H9 (cell line): ENCODE measurements around the gene TMEM59. TPM values are rescaled to one million over a fixed set of nuclear protein-coding genes. Genes with fewer than 3 reads are reported as not detected.

Experiments
- DNase-seq: peaks from one replicate; pipeline ENCODE4 v3.0.0-alpha.2; 2017
- H2AFZ ChIP-seq: one replicate; pipeline ENCODE4 v1.6.1; 2013; ENCODE audit warnings: mild to moderate bottlenecking, low read length, control low read depth, moderate library complexity
- H2AK5ac ChIP-seq: 2 replicates; pipeline ENCODE4 v1.6.1; 2013; ENCODE audit warnings: low read length, control low read depth, mixed read lengths; ENCODE audit not compliant: insufficient read length
- H2BK120ac ChIP-seq: one replicate; pipeline ENCODE4 v1.6.1; 2013; ENCODE audit warnings: low read depth, mild to moderate bottlenecking, low read length, control low read depth, inconsistent platforms; ENCODE audit not compliant: poor library complexity, severe bottlenecking
- H2BK12ac ChIP-seq: 2 replicates; pipeline ENCODE4 v1.6.1; 2013; ENCODE audit warnings: low read length, control low read depth, mixed read lengths, low read depth; ENCODE audit not compliant: insufficient read length
- H2BK15ac ChIP-seq: 2 replicates; pipeline ENCODE4 v1.6.1; 2013; ENCODE audit warnings: low read depth, low read length, control low read depth
- H2BK20ac ChIP-seq: one replicate; pipeline ENCODE4 v1.6.1; 2013; ENCODE audit warnings: low read depth, mild to moderate bottlenecking, low read length, control low read depth, inconsistent platforms; ENCODE audit not compliant: poor library complexity, severe bottlenecking
- H2BK5ac ChIP-seq: 2 replicates; pipeline ENCODE4 v1.6.1; 2013; ENCODE audit warnings: low read length, control low read depth, mixed read lengths; ENCODE audit not compliant: insufficient read length
- H3K14ac ChIP-seq: 2 replicates; pipeline ENCODE4 v1.6.1; 2013; ENCODE audit warnings: low read length, control low read depth; ENCODE audit not compliant: insufficient read depth
- H3K18ac ChIP-seq: 2 replicates; pipeline ENCODE4 v1.6.1; 2013; ENCODE audit warnings: low read depth, mild to moderate bottlenecking, mixed read lengths, low read length, control low read depth; ENCODE audit not compliant: insufficient read length
- H3K23ac ChIP-seq: 2 replicates; pipeline ENCODE4 v1.6.1; 2013; ENCODE audit warnings: low read length, control low read depth, mixed read lengths, low read depth; ENCODE audit not compliant: insufficient read length
- H3K23me2 ChIP-seq: 2 replicates; pipeline ENCODE4 v1.6.1; 2013; ENCODE audit warnings: low read depth, mild to moderate bottlenecking, mixed read lengths, low read length, control low read depth; ENCODE audit not compliant: insufficient read length, poor library complexity, severe bottlenecking
- H3K27ac ChIP-seq: 2 replicates; pipeline ENCODE4 v1.5.1; 2013; ENCODE audit warnings: low read length, control low read depth, mixed read lengths, low read depth; ENCODE audit not compliant: insufficient read length
- H3K27me3 ChIP-seq: 2 replicates; pipeline ENCODE4 v1.6.1; 2013; ENCODE audit warnings: low read length, control low read depth, inconsistent platforms; ENCODE audit not compliant: insufficient read depth
- H3K4ac ChIP-seq: 2 replicates; pipeline ENCODE4 v1.6.1; 2013; ENCODE audit warnings: low read depth, mild to moderate bottlenecking, control low read depth, inconsistent platforms, low read length, moderate library complexity
- H3K4me1 ChIP-seq: 2 replicates; pipeline ENCODE4 v1.6.1; 2013; ENCODE audit warnings: low read length, control low read depth, inconsistent platforms; ENCODE audit not compliant: insufficient read depth
- H3K4me2 ChIP-seq: 2 replicates; pipeline ENCODE4 v1.6.1; 2013; ENCODE audit warnings: low read length, control low read depth, mixed read lengths; ENCODE audit not compliant: insufficient read length, insufficient read depth
- H3K56ac ChIP-seq: 2 replicates; pipeline ENCODE4 v1.6.1; 2013; ENCODE audit warnings: low read depth, mild to moderate bottlenecking, mixed read lengths, low read length, control low read depth; ENCODE audit not compliant: insufficient read length
- H3K79me1 ChIP-seq: 2 replicates; pipeline ENCODE4 v1.6.1; 2013; ENCODE audit warnings: low read depth, mild to moderate bottlenecking, moderate library complexity, low read length, control low read depth, inconsistent platforms; ENCODE audit not compliant: insufficient read depth, poor library complexity, severe bottlenecking
- H3K79me2 ChIP-seq: 2 replicates; pipeline ENCODE4 v1.6.1; 2013; ENCODE audit warnings: low read length, control low read depth, inconsistent platforms; ENCODE audit not compliant: insufficient read depth
- H3K9ac ChIP-seq: 2 replicates; pipeline ENCODE4 v1.6.1; 2013; ENCODE audit warnings: low read length, control low read depth, mixed read lengths; ENCODE audit not compliant: insufficient read length; ENCODE audit errors: extremely low read depth
- H3K9me3 ChIP-seq: one replicate; pipeline ENCODE4 v1.6.1; 2013; ENCODE audit warnings: low read depth, low read length, inconsistent platforms; ENCODE audit not compliant: control insufficient read depth
- H3T11ph ChIP-seq: one replicate; pipeline ENCODE4 v1.6.1; 2013; ENCODE audit warnings: mild to moderate bottlenecking, low read length, control low read depth, inconsistent platforms
- H4K20me1 ChIP-seq: one replicate; pipeline ENCODE4 v1.6.1; 2013; ENCODE audit not compliant: control insufficient read depth, insufficient read length, insufficient read depth
- H4K5ac ChIP-seq: 2 replicates; pipeline ENCODE4 v1.6.1; 2013; ENCODE audit warnings: low read depth, mild to moderate bottlenecking, mixed read lengths, low read length, control low read depth; ENCODE audit not compliant: insufficient read length
- H4K8ac ChIP-seq: replicated peaks from 2 replicates; pipeline ENCODE4 v1.6.1; 2013; ENCODE audit warnings: low read length, control low read depth, mixed read lengths, low read depth; ENCODE audit not compliant: insufficient read length
- H4K91ac ChIP-seq: 2 replicates; pipeline ENCODE4 v1.6.1; 2013; ENCODE audit warnings: low read depth, mild to moderate bottlenecking, moderate library complexity, mixed read lengths, low read length, control low read depth; ENCODE audit not compliant: insufficient read length
- H3K27ac Mint-ChIP-seq, 3 experiments: 2 replicates in 2 of 3; 3 replicates in 1 of 3; pipeline ENCODE4 v1.8.0; 2020 to 2021; ENCODE audit warnings: mixed read lengths in 3 of 3, mild to moderate bottlenecking in 1 of 3, moderate library complexity in 1 of 3
- H3K27me3 Mint-ChIP-seq: 2 replicates; pipeline ENCODE4 v1.8.0; 2021; ENCODE audit warnings: low read depth, mild to moderate bottlenecking, moderate library complexity, mixed read lengths
- H3K36me3 Mint-ChIP-seq, 3 experiments: 2 replicates in 2 of 3; 3 replicates in 1 of 3; pipeline ENCODE4 v1.8.0; 2020 to 2021; ENCODE audit warnings: low read depth in 3 of 3, mixed read lengths in 3 of 3; ENCODE audit not compliant: insufficient read depth in 1 of 3
- H3K4me1 Mint-ChIP-seq, 2 experiments: 2 replicates each; pipeline ENCODE4 v1.8.0; 2020; ENCODE audit warnings: mixed read lengths in 2 of 2
- H3K4me3 Mint-ChIP-seq, 2 experiments: 2 replicates in 1 of 2; 3 replicates in 1 of 2; pipeline ENCODE4 v1.8.0; 2020 to 2021; ENCODE audit warnings: mild to moderate bottlenecking in 2 of 2, mixed read lengths in 2 of 2, moderate library complexity in 1 of 2
- H3K9me3 Mint-ChIP-seq, 2 experiments: 2 replicates in 1 of 2; 3 replicates in 1 of 2; pipeline ENCODE4 v1.8.0; 2020; ENCODE audit warnings: mild to moderate bottlenecking in 2 of 2, mixed read lengths in 2 of 2, moderate library complexity in 1 of 2
- WGBS: extraction: QIAGEN DNeasy Blood & Tissue Kit; methylation state at CpG from one replicate; pipeline ENCODE4 v1.1.7; 2013; ENCODE audit warnings: missing lambda C conversion rate, low lambda C conversion rate, mixed read lengths; ENCODE audit not compliant: insufficient read length; ENCODE audit errors: extremely low coverage; 5-methylcytosine and 5-hydroxymethylcytosine counted together
- total RNA-seq: library from RNA; stranded (reverse); gene quantifications from 2 replicates; pipeline ENCODE4 v1.2.1, GENCODE V29; 2021
- TF ChIP-seq, protein P1 (sequence below): fragments of 200-600 bp; sonication (generic); conservative IDR thresholded peaks from 3 replicates; pipeline ENCODE4 v1.8.0; 2021; ENCODE audit warnings: antibody characterized with exemption, mild to moderate bottlenecking

The TMEM59 gene
- total RNA-seq, 1 experiment from 2014 or later: 111 TPM

GRCh38 chr1:54014009-54014629 is 38.9 kb downstream of the TMEM59 start:
- Histone ChIP-seq H3K14ac (no peak overlapping the region; the same call in 1 of the 2 replicates), H3K4me1 (no peaks in the 10 kb centered on the region), H2BK12ac (no peak overlapping the region), H3K56ac (no peak overlapping the region), H2AFZ (no peak overlapping the region), H3K23ac (no peak overlapping the region), H2BK20ac (no peak overlapping the region), H3K9me3 (no peaks in the 10 kb centered on the region), H3K79me2 (no peaks in the 10 kb centered on the region), H2BK15ac (no peak overlapping the region), H3K9ac (no peak overlapping the region), H2BK5ac (no peak overlapping the region), H3T11ph (no peak overlapping the region), H3K27me3 (no peaks in the 10 kb centered on the region), H3K23me2 (no peaks in the 10 kb centered on the region), H2BK120ac (no peak overlapping the region), H3K79me1 (no peaks in the 10 kb centered on the region), H3K4me2 (no peak overlapping the region), H4K91ac (no peak overlapping the region), H2AK5ac (no peak overlapping the region), H4K5ac (no peak overlapping the region), H4K20me1 (no peaks in the 10 kb centered on the region), H3K18ac (no peak overlapping the region), H4K8ac (no peak overlapping the region), H3K4ac (no peak overlapping the region), H3K27ac (no peak overlapping the region)
- H3K9me3 Mint-ChIP-seq: no peaks in the 10 kb centered on the region
- peaks cover 1% of the 10 kb centered on the region for H3K27me3 Mint-ChIP-seq
- TF ChIP-seq, protein P1, sequence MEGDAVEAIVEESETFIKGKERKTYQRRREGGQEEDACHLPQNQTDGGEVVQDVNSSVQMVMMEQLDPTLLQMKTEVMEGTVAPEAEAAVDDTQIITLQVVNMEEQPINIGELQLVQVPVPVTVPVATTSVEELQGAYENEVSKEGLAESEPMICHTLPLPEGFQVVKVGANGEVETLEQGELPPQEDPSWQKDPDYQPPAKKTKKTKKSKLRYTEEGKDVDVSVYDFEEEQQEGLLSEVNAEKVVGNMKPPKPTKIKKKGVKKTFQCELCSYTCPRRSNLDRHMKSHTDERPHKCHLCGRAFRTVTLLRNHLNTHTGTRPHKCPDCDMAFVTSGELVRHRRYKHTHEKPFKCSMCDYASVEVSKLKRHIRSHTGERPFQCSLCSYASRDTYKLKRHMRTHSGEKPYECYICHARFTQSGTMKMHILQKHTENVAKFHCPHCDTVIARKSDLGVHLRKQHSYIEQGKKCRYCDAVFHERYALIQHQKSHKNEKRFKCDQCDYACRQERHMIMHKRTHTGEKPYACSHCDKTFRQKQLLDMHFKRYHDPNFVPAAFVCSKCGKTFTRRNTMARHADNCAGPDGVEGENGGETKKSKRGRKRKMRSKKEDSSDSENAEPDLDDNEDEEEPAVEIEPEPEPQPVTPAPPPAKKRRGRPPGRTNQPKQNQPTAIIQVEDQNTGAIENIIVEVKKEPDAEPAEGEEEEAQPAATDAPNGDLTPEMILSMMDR: no peak
- H3K4me3 Mint-ChIP-seq: no peak overlapping the region
- peaks cover 8 to 10% of the 10 kb centered on the region in 2 experiments for H3K4me1 Mint-ChIP-seq
- no peak for DNase-seq
- H3K27ac Mint-ChIP-seq: no peak overlapping the region
- WGBS: no CpG with 5 or more reads among the region's 17 CpGs
- H3K36me3 Mint-ChIP-seq: no peaks in the 10 kb centered on the region
